NT2/D1 (cell line): Measurements from ENCODE around the gene PIK3C2G.

Experiments
- SUZ12 ChIP-seq: IDR thresholded peaks from 2 replicates; pipeline ENCODE4 v1.6.1; 2011; ENCODE audit not compliant: insufficient read length, insufficient read depth; ENCODE audit errors: extremely low read depth
- YY1 ChIP-seq: IDR thresholded peaks from 2 replicates; pipeline ENCODE4 v1.6.1; 2011; ENCODE audit not compliant: insufficient read length, insufficient read depth
- ZNF274 ChIP-seq: IDR thresholded peaks from 2 replicates; pipeline ENCODE4 v1.6.1; 2011; ENCODE audit warnings: mild to moderate bottlenecking, low read depth, low read length

DNA sequence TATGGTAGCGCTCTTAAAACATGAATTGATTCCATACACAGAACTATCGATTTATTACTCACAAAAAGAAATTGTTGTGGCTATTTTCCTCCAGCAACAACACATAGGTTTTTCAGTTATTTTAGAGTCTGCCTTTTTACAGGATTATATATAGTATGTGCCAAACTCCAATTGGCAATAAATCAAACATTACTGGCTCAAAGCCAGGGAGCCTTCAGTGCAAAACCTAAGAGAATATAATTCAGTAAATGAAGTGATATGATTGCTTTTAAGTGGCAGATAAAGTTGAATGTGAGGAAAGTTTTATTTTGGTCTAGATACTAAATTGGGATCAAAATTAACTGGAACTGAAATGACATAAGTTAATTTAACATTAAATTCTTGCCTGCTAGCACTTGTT is 234.8 kb downstream of the PIK3C2G start:
- no peak for TF ChIP-seq YY1
- TF ChIP-seq ZNF274, result no peak
- no peak for TF ChIP-seq SUZ12
